T-helper 1 cell treated with Interleukin-12 subunit alpha and Interleukin-12 subunit beta and Interleukin-4 antibody, amounts not matched to agents 30 μg/mL and 1 μg/mL, for 36 hours (primary cell): Measurements from ENCODE around the gene SGCD.

ENCODE experiments used
- H3K27ac Mint-ChIP-seq: one replicate; pipeline ENCODE4 v1.8.0; 2021; ENCODE audit warnings: mild to moderate bottlenecking, mixed read lengths
- H3K27me3 Mint-ChIP-seq: one replicate; pipeline ENCODE4 v1.8.0; 2021; ENCODE audit warnings: low read depth, mixed read lengths
- H3K36me3 Mint-ChIP-seq: one replicate; pipeline ENCODE4 v1.8.0; 2021; ENCODE audit warnings: low read depth, mixed read lengths
- H3K4me1 Mint-ChIP-seq: one replicate; pipeline ENCODE4 v1.8.0; 2021; ENCODE audit warnings: low read depth, mixed read lengths
- H3K4me3 Mint-ChIP-seq: one replicate; pipeline ENCODE4 v1.8.0; 2021; ENCODE audit warnings: mild to moderate bottlenecking, moderate library complexity, mixed read lengths
- H3K9me3 Mint-ChIP-seq: one replicate; pipeline ENCODE4 v1.8.0; 2021; ENCODE audit warnings: mixed read lengths

The SGCD gene

GRCh38 chr5:156681265-156681664 is 354.3 kb downstream of the SGCD start:
- Mint-ChIP-seq H3K27ac (no peak overlapping the region), H3K27me3 (peaks cover 57% of the 10 kb centered on the region), H3K4me3 (no peak overlapping the region), H3K4me1 (peaks cover 1% of the 10 kb centered on the region), H3K36me3 (no peaks in the 10 kb centered on the region), H3K9me3 (peaks cover 3% of the 10 kb centered on the region)

GRCh38 chr5:156682971-156683370 is 356.0 kb downstream of the SGCD start:
- Mint-ChIP-seq H3K27ac (no peak overlapping the region), H3K4me1 (peaks cover 1% of the 10 kb centered on the region), H3K4me3 (no peak overlapping the region), H3K27me3 (peaks cover 69% of the 10 kb centered on the region), H3K9me3 (peaks cover 3% of the 10 kb centered on the region), H3K36me3 (no peaks in the 10 kb centered on the region)

- Mint-ChIP-seq H3K9me3 (peaks cover 3% of the 10 kb centered on the region), H3K36me3 (no peaks in the 10 kb centered on the region), H3K4me1 (peaks cover 1% of the 10 kb centered on the region), H3K4me3 (no peak overlapping the region), H3K27me3 (peaks cover 72% of the 10 kb centered on the region), H3K27ac (no peak overlapping the region)
These were observed 356.5 kb downstream of the SGCD start for GRCh38 chr5:156683509-156683908.

GRCh38 chr5:156684216-156684615 is 357.3 kb downstream of the SGCD start:
- no peaks in the 10 kb centered on the region for H3K36me3 Mint-ChIP-seq
- H3K27ac Mint-ChIP-seq = no peak overlapping the region
- peaks cover 3% of the 10 kb centered on the region for H3K9me3 Mint-ChIP-seq
- H3K4me1 Mint-ChIP-seq = peaks cover 1% of the 10 kb centered on the region
- no peak overlapping the region for H3K4me3 Mint-ChIP-seq
- peaks cover 70% of the 10 kb centered on the region for H3K27me3 Mint-ChIP-seq

- H3K27me3 Mint-ChIP-seq = peaks cover 76% of the 10 kb centered on the region
- no peak overlapping the region for H3K4me3 Mint-ChIP-seq
- H3K4me1 Mint-ChIP-seq = peaks cover 1% of the 10 kb centered on the region
- H3K27ac Mint-ChIP-seq = no peak overlapping the region
- no peaks in the 10 kb centered on the region for H3K36me3 Mint-ChIP-seq
- peaks cover 3% of the 10 kb centered on the region for H3K9me3 Mint-ChIP-seq
These were observed 358.5 kb downstream of the SGCD start for GRCh38 chr5:156685481-156685880.

GRCh38 chr5:156686380-156686779 is 359.4 kb downstream of the SGCD start:
- H3K36me3 Mint-ChIP-seq = no peaks in the 10 kb centered on the region
- H3K4me3 Mint-ChIP-seq = no peak overlapping the region
- H3K27me3 Mint-ChIP-seq = peaks cover 75% of the 10 kb centered on the region
- no peak overlapping the region for H3K27ac Mint-ChIP-seq
- H3K4me1 Mint-ChIP-seq = peaks cover 1% of the 10 kb centered on the region
- peaks cover 3% of the 10 kb centered on the region for H3K9me3 Mint-ChIP-seq

GRCh38 chr5:156686796-156687195 is 359.8 kb downstream of the SGCD start:
- peaks cover 3% of the 10 kb centered on the region for H3K9me3 Mint-ChIP-seq
- H3K36me3 Mint-ChIP-seq = no peaks in the 10 kb centered on the region
- H3K4me1 Mint-ChIP-seq = peaks cover 1% of the 10 kb centered on the region
- H3K4me3 Mint-ChIP-seq = no peak overlapping the region
- H3K27me3 Mint-ChIP-seq = peaks cover 72% of the 10 kb centered on the region
- H3K27ac Mint-ChIP-seq = no peak overlapping the region

- Mint-ChIP-seq H3K27ac (no peak overlapping the region), H3K36me3 (no peaks in the 10 kb centered on the region), H3K4me3 (no peak overlapping the region), H3K4me1 (peaks cover 1% of the 10 kb centered on the region), H3K9me3 (peaks cover 3% of the 10 kb centered on the region), H3K27me3 (peaks cover 74% of the 10 kb centered on the region)
These were observed 360.6 kb downstream of the SGCD start for GRCh38 chr5:156687514-156687913.

- H3K36me3 Mint-ChIP-seq = no peaks in the 10 kb centered on the region
- H3K27me3 Mint-ChIP-seq = peaks cover 57% of the 10 kb centered on the region
- no peaks in the 10 kb centered on the region for H3K4me1 Mint-ChIP-seq
- no peaks in the 10 kb centered on the region for H3K9me3 Mint-ChIP-seq
- H3K27ac Mint-ChIP-seq = no peak overlapping the region
- H3K4me3 Mint-ChIP-seq = no peak overlapping the region
These were observed 364.6 kb downstream of the SGCD start for GRCh38 chr5:156691572-156691971.

- no peak overlapping the region for H3K27ac Mint-ChIP-seq
- H3K4me1 Mint-ChIP-seq = no peaks in the 10 kb centered on the region
- H3K36me3 Mint-ChIP-seq = no peaks in the 10 kb centered on the region
- no peaks in the 10 kb centered on the region for H3K9me3 Mint-ChIP-seq
- H3K27me3 Mint-ChIP-seq = peaks cover 41% of the 10 kb centered on the region
- H3K4me3 Mint-ChIP-seq = no peak overlapping the region
These were observed 366.1 kb downstream of the SGCD start for GRCh38 chr5:156693113-156693512.

GRCh38 chr5:156694598-156694997 is 367.6 kb downstream of the SGCD start:
- no peaks in the 10 kb centered on the region for H3K4me1 Mint-ChIP-seq
- peaks cover 29% of the 10 kb centered on the region for H3K27me3 Mint-ChIP-seq
- H3K27ac Mint-ChIP-seq = no peak overlapping the region
- no peaks in the 10 kb centered on the region for H3K9me3 Mint-ChIP-seq
- no peaks in the 10 kb centered on the region for H3K36me3 Mint-ChIP-seq
- no peak overlapping the region for H3K4me3 Mint-ChIP-seq

- Mint-ChIP-seq H3K9me3 (no peaks in the 10 kb centered on the region), H3K27ac (no peak overlapping the region), H3K36me3 (no peaks in the 10 kb centered on the region), H3K4me1 (no peaks in the 10 kb centered on the region), H3K4me3 (no peak overlapping the region), H3K27me3 (peaks cover 29% of the 10 kb centered on the region)
These were observed 368.8 kb downstream of the SGCD start for GRCh38 chr5:156695774-156696173.

- H3K9me3 Mint-ChIP-seq = no peaks in the 10 kb centered on the region
- no peak overlapping the region for H3K4me3 Mint-ChIP-seq
- H3K36me3 Mint-ChIP-seq = peaks cover 2% of the 10 kb centered on the region
- H3K4me1 Mint-ChIP-seq = no peaks in the 10 kb centered on the region
- H3K27me3 Mint-ChIP-seq = peaks cover 19% of the 10 kb centered on the region
- no peak overlapping the region for H3K27ac Mint-ChIP-seq
These were observed 371.4 kb downstream of the SGCD start for GRCh38 chr5:156698323-156698722.

GRCh38 chr5:156699147-156699546 is 372.2 kb downstream of the SGCD start:
- Mint-ChIP-seq H3K4me1 (no peaks in the 10 kb centered on the region), H3K27me3 (peaks cover 21% of the 10 kb centered on the region), H3K36me3 (peaks cover 2% of the 10 kb centered on the region), H3K9me3 (no peaks in the 10 kb centered on the region), H3K27ac (no peak overlapping the region), H3K4me3 (no peak overlapping the region)

GRCh38 chr5:156704139-156704538 is 377.2 kb downstream of the SGCD start:
- no peak overlapping the region for H3K27ac Mint-ChIP-seq
- no peaks in the 10 kb centered on the region for H3K4me1 Mint-ChIP-seq
- H3K36me3 Mint-ChIP-seq = peaks cover 2% of the 10 kb centered on the region
- H3K27me3 Mint-ChIP-seq = peaks cover 58% of the 10 kb centered on the region
- H3K9me3 Mint-ChIP-seq = no peaks in the 10 kb centered on the region
- H3K4me3 Mint-ChIP-seq = no peak overlapping the region

GRCh38 chr5:156706631-156707030 is 379.7 kb downstream of the SGCD start:
- H3K4me1 Mint-ChIP-seq = no peaks in the 10 kb centered on the region
- H3K27ac Mint-ChIP-seq = no peak overlapping the region
- H3K36me3 Mint-ChIP-seq = no peaks in the 10 kb centered on the region
- no peak overlapping the region for H3K4me3 Mint-ChIP-seq
- H3K27me3 Mint-ChIP-seq = peaks cover 51% of the 10 kb centered on the region
- peaks cover 3% of the 10 kb centered on the region for H3K9me3 Mint-ChIP-seq
